ENCODE measurements around the gene HHLA2.

DNA sequence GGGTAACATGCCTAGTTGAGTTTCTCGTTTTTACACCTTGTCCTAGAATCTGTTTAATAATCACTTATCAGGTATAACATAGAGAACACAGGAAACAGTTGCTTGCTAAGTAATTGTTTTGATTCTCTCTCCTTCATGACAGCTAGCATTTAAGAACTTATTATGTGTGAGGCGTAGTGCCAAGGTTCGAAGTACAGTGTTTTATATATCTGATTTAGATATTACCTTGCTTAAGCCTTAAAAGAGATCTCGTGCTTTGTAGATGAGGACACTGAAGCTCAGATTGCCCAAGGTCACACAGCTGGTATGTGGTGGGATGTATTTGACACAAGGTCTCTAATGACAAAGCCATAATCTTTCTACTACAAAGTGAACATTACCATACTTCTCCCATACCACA, 45.1 kb upstream of the HHLA2 start:
- TF ChIP-seq, protein P1, sequence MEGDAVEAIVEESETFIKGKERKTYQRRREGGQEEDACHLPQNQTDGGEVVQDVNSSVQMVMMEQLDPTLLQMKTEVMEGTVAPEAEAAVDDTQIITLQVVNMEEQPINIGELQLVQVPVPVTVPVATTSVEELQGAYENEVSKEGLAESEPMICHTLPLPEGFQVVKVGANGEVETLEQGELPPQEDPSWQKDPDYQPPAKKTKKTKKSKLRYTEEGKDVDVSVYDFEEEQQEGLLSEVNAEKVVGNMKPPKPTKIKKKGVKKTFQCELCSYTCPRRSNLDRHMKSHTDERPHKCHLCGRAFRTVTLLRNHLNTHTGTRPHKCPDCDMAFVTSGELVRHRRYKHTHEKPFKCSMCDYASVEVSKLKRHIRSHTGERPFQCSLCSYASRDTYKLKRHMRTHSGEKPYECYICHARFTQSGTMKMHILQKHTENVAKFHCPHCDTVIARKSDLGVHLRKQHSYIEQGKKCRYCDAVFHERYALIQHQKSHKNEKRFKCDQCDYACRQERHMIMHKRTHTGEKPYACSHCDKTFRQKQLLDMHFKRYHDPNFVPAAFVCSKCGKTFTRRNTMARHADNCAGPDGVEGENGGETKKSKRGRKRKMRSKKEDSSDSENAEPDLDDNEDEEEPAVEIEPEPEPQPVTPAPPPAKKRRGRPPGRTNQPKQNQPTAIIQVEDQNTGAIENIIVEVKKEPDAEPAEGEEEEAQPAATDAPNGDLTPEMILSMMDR (IDR thresholded peaks at IDR 0.05): no peak
- no peak for TF ChIP-seq POLR2A (IDR thresholded peaks at IDR 0.05)
- TF ChIP-seq POLR2AphosphoS5 (IDR thresholded peaks at IDR 0.05): no peak

All from gastroesophageal sphincter (tissue), 3 donors.